Osteocyte (in vitro differentiated cells): ENCODE results near the gene CBX1. TPM values are rescaled to one million over a fixed set of nuclear protein-coding genes. Genes with fewer than 3 reads are reported as not detected.
A peak's percentile ranks its signal among the peaks of the same experiment; 100 is the strongest.
"Not testable (repeated sequence)": the region's sequence is repeated elsewhere in the genome, so short reads cannot be mapped to it uniquely, and the experiment has no call there.

Experiments used
- DNase-seq: peaks from one replicate; pipeline ENCODE4 v3.0.0; 2021; ENCODE audit warnings: mixed read lengths; ENCODE audit not compliant: unreplicated experiment; ENCODE audit errors: extremely low spot score
- H3K27ac Mint-ChIP-seq: one replicate; pipeline ENCODE4 v1.8.0; 2021; ENCODE audit warnings: mild to moderate bottlenecking, mixed read lengths; ENCODE audit not compliant: unreplicated experiment
- H3K27me3 Mint-ChIP-seq: one replicate; pipeline ENCODE4 v1.8.0; 2021; ENCODE audit warnings: mixed read lengths; ENCODE audit not compliant: unreplicated experiment
- H3K36me3 Mint-ChIP-seq: one replicate; pipeline ENCODE4 v1.8.0; 2021; ENCODE audit warnings: mixed read lengths; ENCODE audit not compliant: unreplicated experiment
- H3K4me1 Mint-ChIP-seq: one replicate; pipeline ENCODE4 v1.8.0; 2021; ENCODE audit warnings: mixed read lengths; ENCODE audit not compliant: unreplicated experiment
- H3K4me3 Mint-ChIP-seq: one replicate; pipeline ENCODE4 v1.8.0; 2021; ENCODE audit warnings: mild to moderate bottlenecking, moderate library complexity, mixed read lengths; ENCODE audit not compliant: unreplicated experiment
- H3K9me3 Mint-ChIP-seq: one replicate; pipeline ENCODE4 v1.8.0; 2021; ENCODE audit warnings: mixed read lengths; ENCODE audit not compliant: unreplicated experiment
- CTCF ChIP-seq: fragments of 200-600 bp; sonication (generic); IDR thresholded peaks from 2 replicates; pipeline ENCODE4 v1.5.0; 2021; ENCODE audit warnings: antibody characterized with exemption, mild to moderate bottlenecking, moderate library complexity
- total RNA-seq: library from RNA; stranded (reverse); gene quantifications from 2 replicates; pipeline ENCODE4 v1.2.1, GENCODE V29; 2021

CBX1 gene
- total RNA-seq, 1 donor from 2014 or later: 76.5 TPM

DNA sequence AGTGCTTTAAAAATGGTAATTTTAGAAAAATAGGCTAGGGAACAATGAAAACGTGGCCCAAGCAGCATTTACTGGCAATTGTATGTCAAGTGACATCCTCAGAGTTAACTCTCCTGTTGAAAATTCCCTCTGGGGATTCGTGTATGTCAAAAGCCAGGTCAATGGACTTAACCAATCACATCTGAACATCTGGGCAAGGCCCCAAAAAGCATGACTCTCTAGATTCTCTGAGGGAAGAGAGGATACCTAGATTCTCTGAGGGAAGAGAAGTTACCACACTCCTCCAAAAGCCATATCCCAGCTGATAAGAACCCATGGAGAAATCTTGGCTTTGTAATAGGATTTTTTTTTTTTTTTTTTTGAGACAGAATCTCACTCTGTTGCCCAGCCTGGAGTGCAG lies 29.6 kb downstream of the CBX1 start:
- no peak overlapping the region for H3K27ac Mint-ChIP-seq
- DNase-seq: no peak
- peaks cover 32% of the 10 kb centered on the region for H3K36me3 Mint-ChIP-seq
- no peaks in the 10 kb centered on the region for H3K9me3 Mint-ChIP-seq
- no peak overlapping the region for H3K4me3 Mint-ChIP-seq
- no peaks in the 10 kb centered on the region for H3K27me3 Mint-ChIP-seq
- TF ChIP-seq CTCF: no peak
- H3K4me1 Mint-ChIP-seq: peaks cover 13% of the 10 kb centered on the region

- DNase-seq: no peak
- Mint-ChIP-seq H3K4me3 (no peak overlapping the region), H3K36me3 (peaks cover 32% of the 10 kb centered on the region), H3K27me3 (no peaks in the 10 kb centered on the region), H3K9me3 (no peaks in the 10 kb centered on the region), H3K4me1 (peaks cover 16% of the 10 kb centered on the region), H3K27ac (no peak overlapping the region)
- TF ChIP-seq CTCF: no peak
Measured at GRCh38 chr17:48070195-48070594, 31.1 kb downstream of the CBX1 start.

DNA sequence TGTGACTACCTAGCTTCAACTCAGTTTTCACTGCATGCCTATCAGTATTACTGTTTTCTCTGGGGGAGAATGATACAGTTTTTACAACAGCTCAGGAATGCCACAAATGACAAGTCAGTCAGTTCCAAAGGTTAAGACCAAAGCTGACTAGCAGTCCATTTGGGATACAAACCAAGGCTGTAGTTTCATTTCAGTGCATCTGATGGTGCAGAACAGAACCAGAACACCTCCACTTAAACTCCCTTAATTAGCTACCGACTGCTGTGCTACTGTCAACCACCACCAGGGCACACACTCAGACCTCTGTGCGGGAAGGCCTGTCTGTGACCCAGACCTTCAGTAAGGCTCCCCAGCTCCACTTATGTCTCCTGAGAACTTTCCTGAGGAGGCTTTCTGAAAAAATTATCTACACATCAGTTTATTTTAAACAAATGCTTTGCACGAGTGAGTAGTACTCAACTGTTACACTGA lies 32.8 kb downstream of the CBX1 start:
- no peak overlapping the region for H3K4me3 Mint-ChIP-seq
- no peak for DNase-seq
- no peaks in the 10 kb centered on the region for H3K9me3 Mint-ChIP-seq
- H3K27ac Mint-ChIP-seq: peak overlapping the region; percentile 35
- peaks cover 14% of the 10 kb centered on the region for H3K4me1 Mint-ChIP-seq
- peak; percentile 48 for TF ChIP-seq CTCF
- H3K36me3 Mint-ChIP-seq: peaks cover 35% of the 10 kb centered on the region
- H3K27me3 Mint-ChIP-seq: no peaks in the 10 kb centered on the region

- peaks cover 35% of the 10 kb centered on the region for H3K36me3 Mint-ChIP-seq
- peaks cover 14% of the 10 kb centered on the region for H3K4me1 Mint-ChIP-seq
- H3K27ac Mint-ChIP-seq: peak overlapping the region; percentile 35
- H3K27me3 Mint-ChIP-seq, H3K4me3 Mint-ChIP-seq, DNase-seq, H3K9me3 Mint-ChIP-seq: not testable (repeated sequence)
Measured at GRCh38 chr17:48067808-48068207, 33.5 kb downstream of the CBX1 start.

GRCh38 chr17:48067245-48067644 lies 34.0 kb downstream of the CBX1 start:
- peaks cover 37% of the 10 kb centered on the region for H3K36me3 Mint-ChIP-seq
- peaks cover 14% of the 10 kb centered on the region for H3K4me1 Mint-ChIP-seq
- TF ChIP-seq CTCF: no peak
- no peak overlapping the region for H3K4me3 Mint-ChIP-seq
- H3K9me3 Mint-ChIP-seq: no peaks in the 10 kb centered on the region
- no peak for DNase-seq
- H3K27me3 Mint-ChIP-seq: no peaks in the 10 kb centered on the region
- peak overlapping the region; percentile 48 for H3K27ac Mint-ChIP-seq

DNA sequence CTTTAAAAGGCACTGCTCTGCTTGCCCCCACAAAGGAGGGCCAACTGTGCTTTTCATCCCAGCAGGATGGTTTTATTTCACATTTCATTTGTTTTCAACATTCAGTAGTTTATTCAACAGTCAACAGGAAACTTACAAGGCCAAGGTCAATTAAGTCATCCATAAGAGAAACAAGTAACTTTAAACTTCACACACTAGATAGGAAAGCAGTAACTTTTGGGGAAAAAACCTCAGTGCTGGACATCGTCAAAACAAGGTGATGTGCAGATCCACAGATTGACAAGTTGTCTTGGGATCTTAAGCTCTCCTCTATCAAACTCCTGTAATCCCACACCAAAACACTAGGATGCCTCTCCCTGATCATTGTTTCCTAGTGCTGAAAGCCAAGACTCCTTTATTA lies 34.6 kb downstream of the CBX1 start:
- H3K27me3 Mint-ChIP-seq: no peaks in the 10 kb centered on the region
- no peak for TF ChIP-seq CTCF
- H3K27ac Mint-ChIP-seq: peak overlapping the region; percentile 69
- no peak for DNase-seq
- H3K4me3 Mint-ChIP-seq: no peak overlapping the region
- H3K9me3 Mint-ChIP-seq: no peaks in the 10 kb centered on the region
- H3K36me3 Mint-ChIP-seq: peaks cover 39% of the 10 kb centered on the region
- peaks cover 14% of the 10 kb centered on the region for H3K4me1 Mint-ChIP-seq
